Eye (tissue), 1 donor: Measurements from ENCODE around the gene OR4C12.
A peak's percentile ranks its signal among the peaks of the same experiment; 100 is the strongest.
"Not testable (repeated sequence)": the region's sequence is repeated elsewhere in the genome, so short reads cannot be mapped to it uniquely, and the experiment has no call there.

Experiments used
- DNase-seq: peaks from one replicate; pipeline ENCODE4 v3.0.0-alpha.2; 2015

OR4C12 gene

DNA sequence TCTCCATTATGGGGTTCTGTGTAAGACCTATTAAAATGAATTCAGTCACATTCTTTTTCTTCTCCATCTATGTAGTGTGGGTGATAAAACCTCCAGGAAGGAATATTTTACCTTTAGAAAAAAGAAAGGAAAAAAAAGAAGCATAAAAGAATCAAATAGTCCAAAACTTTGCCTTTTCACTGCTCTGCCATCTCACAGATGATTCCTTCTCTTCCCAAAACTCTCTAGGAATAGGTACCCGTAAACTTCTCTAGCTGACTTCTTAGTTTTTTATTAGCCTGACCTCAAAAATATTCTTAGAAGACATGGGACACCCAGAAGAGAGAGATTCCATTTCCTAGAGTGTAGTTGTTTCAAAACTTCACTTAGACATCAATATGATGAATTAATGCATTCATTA lies at the start of gene OR4C12:
OR4C12 (minus strand) TSS at position 101 of the 400 bp plus-strand sequence; CDS start at position 67, 34 bp downstream.
- DNase-seq: not testable (repeated sequence)

DNA sequence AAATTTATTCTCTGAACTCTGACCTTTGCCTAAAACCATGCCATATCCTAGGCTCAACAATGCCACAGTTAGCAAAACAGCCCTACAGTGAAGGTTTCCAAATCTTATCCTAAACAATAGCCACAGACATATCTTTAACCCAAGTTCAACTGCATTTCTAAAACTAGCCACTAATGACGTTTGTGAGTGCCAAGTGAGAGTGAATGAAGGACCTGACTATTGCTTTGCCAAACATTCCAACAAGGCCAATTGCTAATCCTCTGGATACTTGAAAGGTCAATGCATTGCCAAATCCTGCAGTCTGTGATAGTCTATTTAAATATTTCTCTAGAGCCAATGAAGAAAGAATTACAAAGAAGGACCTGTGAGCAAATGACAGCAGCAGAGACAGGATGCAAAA lies 47.9 kb upstream of the OR4C12 start:
- DNase-seq: no peak

DNA sequence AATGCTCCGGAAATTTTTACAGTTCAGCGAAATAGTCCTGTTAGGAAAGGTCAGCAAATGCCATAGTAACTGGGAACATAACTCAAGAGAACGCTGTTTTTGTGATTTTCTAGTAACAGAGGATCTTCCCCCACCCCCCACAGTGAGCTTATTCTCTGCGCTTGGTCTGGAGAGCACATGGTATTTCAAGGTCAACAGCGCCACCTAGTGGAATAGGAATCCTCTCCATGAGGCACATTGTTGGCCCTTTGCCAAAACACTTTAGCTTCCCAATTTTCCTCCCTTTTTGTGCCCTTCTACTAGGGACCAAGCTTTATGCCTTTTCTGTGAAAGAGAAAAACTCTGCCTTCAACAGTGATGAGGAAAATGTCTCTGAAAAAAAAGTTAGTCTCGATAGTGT lies 13.2 kb upstream of the OR4C12 start:
- peak; percentile 0 for DNase-seq

DNA sequence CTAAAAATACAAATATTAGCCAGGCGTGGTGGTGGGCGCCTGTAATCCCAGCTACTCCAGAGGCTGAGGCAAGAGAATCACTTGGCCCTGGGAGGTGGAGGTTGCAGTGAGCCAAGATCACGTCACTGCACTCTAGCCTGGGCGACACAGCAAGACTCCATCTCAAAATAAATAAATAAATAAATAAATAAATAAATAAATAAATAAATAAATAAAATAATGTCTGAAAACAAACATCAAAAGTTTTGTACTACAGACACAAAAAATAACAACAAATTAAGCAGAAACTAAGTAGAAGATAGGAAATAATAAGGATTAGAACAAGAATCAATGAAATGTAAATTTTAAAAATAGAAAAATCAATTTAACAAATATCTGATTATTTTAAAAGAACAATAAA lies 8.9 kb downstream of the OR4C12 start:
- DNase-seq: not testable (repeated sequence)

DNA sequence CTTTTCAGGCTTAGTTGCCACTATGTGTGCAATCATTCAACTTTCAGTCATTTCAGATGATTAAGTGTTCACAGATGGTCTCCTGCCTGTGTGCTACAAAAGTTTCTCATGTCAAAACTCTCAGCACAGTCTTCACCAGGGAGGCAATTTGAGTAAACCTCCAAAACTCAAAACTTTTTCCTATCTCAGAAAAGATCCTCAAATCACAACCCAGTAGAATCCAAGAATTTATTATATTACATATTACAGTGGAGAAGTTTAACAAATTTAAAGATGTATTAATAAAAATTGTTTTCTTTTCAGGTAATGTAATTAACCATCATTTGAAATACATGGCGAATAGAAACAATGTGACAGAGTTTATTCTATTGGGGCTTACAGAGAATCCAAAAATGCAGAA lies 30.2 kb downstream of the OR4C12 start, which contains the start of gene OR4C13:
OR4C13 (plus strand) TSS at position 301 of the 400 bp plus-strand sequence; CDS start at position 333, 32 bp downstream.
- no peak for DNase-seq

DNA sequence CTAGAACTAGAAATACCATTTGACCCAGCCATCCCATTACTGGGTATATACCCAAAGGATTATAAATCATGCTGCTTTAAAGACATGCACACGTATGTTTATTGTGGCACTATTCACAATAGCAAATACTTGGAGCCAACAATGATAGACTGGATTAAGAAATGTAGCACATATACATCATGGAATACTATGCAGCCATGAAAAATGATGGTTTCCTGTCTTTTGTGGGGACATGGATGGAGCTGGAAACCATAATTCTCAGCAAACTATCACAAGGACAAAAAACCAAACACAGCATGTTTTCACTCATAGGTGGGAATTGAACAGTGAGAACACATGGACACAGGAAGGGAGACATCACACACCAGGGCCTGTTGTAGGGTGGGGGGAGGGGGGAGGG lies 33.6 kb downstream of the OR4C12 start:
- not testable (repeated sequence) for DNase-seq
